Colon (tissue), 2 donors: ENCODE measurements around the gene SUSD4.

Experiments used
- FAIRE-seq: peaks from 2 replicates; lab custom pipeline; 2012; peaks lifted over from hg19 to GRCh38; lab: Jason Lieb, UNC
- donor health status: control.
- donor health status: control.

Gene SUSD4

DNA sequence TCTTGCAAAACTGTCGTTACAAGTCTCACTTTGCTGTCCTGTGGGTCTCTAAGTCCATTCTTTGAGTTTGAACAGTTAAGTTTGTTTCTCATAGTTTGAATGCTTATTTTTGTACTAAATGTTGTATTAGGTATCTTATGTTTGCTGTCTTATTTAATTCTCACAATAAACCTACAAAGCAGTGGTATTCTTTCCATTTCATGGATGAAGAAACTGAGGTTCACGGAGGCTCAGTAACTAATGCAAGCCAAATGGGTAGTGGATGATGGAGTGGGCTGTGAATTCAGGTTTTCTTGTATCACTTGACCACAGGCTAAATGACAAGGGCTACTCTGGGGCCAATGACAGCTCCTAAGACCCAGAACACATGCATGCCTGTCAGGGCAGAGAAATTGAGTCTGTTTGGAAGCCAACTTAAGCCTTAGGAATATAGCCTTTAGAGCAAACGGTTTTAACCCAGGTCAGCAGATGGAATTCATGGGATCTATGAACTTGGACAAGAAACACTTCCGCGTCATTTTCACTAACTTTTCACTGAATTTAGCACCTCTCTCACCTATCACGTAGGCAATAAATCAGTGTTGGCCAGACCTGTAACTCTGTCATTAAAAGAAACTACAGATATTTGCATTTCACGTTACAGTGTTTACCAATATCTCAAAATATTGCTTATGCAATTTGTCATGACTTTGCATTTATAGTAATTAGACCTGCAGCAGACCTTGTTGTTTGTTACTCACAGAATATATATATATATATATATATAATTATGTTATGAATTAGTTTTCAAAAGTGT, 153.8 kb downstream of the SUSD4 start:
- no peak for FAIRE-seq

DNA sequence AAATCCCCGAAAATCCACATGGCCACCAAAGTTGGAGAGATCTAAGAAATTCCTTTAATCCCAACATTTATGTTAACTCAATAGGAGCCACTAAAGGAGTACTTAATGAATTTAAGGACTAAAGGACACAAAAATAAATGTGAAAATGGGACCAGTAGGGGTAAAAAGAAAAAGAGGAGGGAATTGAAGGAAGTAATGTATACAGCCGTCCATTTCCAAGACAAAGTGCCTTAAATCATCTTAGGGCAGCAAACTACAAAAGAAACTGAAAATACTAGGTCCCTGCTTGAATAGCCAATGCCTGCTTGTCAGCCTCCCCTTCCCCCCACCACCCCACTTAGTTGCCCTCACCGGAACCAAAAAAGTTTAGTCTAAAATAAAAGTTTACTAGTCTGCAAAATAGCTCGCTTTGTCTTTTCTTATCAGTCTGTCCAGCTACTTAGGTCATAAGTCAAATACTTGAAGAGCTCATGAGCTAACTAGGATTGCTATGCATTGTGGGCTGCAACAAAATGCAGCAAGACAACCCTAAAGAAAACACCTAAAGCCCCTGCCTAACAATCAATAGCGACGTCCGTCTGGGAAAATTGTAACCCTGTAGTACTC, 154.6 kb downstream of the SUSD4 start:
- no peak for FAIRE-seq

DNA sequence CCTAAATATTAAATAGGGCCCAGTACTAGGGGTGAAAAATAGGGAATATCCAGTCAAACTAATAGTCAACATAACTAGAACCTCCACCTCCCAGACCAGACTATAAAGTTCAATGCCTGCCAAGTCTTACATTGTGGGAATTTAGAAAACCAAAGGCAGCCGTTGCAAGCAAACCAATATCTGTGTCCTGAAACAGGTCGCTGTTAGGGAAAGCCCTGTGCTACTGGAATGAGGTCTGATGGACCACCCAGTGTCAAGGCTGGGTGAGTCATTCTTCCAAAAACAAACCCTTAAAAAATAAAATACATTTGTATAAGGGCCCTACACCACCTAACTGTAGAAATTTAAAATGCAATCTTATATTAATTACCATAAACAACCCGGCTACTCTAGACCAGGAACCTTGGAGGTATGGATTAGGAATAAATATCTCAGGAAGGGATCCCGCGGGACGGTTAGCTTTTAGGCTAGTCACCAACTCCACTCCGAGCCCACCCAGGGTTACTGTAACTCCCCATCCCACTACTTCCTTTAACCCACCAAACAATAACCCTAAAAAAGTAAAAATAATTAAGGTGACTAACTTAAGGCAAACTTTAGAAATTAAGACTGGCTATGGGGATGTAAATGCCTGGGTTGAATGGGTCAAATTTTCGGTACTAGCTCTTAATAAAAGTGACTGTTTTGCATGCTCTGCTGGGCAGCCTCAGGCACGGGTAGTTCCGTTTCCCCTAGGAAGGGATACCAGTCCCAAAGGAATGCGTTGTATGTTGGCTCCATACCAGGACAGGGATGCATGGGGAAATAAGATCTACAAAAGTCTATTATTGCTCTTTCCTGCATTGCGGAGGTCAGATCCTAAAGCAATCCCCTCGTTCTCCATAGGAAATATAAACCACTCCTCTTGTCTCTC, 155.6 kb downstream of the SUSD4 start:
- FAIRE-seq: no peak

DNA sequence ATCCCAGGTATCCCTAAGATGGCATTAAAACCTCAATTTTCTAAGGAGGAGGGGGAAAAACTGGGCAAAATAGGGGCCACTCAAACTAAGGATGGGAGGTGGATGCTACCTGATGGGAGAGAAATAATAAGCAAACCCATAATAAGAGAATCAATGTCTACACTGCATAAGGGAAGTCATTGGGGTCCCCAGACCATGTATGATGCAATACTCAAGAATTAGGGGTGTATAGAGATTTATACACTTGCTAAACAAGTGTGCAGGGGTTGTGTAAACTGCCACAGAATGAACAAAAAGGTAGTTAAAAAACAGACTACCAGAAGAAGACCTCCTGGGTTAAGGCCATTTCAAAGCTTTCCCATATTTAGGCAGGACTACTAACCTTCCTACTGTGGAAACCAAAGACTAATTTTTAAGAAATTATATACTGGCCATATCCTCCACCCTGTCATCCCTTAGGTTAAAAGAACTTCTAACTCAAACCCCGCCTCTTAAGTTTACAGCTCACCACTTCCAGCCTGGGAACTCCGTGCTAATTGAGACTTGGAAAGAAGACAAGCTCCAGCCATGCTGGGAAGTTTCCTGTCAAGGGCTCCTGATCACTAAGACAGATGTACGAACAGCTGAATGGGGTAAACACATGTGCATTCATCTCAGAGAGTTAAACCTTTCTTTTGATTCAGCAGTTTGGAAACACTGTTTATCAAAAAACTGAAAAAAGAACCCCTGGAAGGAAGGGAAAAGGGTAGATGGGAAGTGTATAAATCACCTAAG, 156.5 kb downstream of the SUSD4 start:
- no peak for FAIRE-seq

DNA sequence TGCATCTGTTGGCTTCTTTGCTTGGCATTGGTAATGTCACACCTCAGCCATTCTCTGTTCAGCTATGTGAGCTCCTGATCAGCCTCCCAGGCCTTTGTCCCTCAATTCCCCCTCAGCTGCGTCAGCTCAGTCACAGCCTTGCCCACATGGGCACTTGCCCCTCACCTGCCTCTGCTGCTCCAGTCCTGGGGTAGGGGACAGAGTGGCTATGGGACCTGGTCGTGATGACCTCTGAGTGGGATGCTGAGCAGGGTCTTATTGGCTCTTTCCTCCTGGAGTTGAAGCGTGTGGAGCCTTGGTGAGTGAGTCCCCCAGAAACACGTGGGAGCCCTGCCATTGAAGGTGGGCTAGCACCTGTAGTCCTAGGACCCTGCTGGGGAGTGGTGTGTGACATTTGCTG, 159.6 kb downstream of the SUSD4 start:
- no peak for FAIRE-seq

DNA sequence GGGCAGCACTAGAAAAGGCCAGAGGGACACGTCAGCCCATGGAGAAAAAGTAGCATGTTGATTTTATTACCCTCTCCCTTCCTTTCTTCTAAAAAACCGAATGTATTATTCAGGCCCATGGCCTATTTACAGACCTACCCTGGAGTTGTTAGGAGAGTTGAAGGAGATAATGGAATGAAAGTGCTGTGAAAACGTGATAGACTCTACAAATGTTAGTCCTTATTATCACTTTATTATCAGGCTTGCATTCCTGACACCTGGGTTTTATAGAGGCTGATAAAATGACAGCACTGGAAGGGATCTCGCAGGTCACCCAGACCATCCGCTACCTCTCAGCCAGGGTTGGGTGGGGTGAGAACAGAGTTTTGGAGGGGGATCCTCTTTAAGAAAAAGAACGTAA, 160.3 kb downstream of the SUSD4 start:
- FAIRE-seq: no peak

DNA sequence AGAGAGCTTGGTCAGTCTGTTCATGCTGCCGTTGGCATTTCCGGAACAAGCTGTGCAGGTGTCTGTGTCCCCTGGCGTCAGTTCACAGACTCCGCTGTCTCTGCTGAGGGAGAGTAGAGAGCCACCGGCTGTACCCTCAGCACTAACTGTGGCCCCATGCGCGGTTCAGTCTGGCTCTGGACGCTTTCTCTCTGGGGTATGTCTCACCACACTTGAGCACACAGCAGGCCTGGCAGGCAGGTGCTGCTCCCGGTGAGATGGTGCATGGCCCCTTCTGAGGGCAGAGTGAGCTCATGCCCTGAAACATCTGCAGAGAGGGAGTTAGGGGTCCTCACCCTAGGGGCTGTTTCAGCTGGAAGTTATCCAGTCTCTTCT, 161.0 kb downstream of the SUSD4 start:
- FAIRE-seq: no peak

DNA sequence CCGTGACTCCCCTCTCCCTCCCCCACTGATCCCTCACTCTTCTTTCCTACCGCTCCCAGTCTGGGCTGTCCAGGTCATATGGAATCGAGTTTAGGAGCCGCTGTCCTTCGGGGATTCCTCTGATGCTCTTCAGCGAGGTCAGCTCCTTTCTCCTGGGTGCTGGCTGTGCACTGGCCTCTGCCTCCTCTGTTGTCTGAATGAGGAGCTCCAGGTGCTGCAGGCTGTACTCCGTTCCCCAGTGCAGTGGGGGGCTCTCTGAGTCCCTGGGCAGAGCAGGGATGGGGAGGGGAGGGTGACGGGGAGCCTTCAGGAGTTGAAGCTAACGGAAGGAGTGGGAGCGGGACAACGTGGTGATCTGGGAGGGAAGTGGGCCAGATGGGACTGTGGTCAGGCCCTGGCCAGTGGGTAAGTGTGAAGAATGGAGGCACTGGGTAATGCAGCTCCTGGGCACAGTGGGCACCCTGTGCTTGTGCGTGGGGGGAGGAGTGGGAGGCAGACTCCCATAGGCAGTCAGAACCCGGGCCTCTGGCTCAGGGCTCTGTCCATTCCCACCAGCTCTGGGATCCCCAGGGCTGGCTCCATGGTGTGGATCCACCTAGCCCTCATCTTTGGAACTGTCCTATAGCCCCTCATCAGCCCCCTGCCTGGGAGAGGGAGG, 161.5 kb downstream of the SUSD4 start:
- FAIRE-seq: no peak

DNA sequence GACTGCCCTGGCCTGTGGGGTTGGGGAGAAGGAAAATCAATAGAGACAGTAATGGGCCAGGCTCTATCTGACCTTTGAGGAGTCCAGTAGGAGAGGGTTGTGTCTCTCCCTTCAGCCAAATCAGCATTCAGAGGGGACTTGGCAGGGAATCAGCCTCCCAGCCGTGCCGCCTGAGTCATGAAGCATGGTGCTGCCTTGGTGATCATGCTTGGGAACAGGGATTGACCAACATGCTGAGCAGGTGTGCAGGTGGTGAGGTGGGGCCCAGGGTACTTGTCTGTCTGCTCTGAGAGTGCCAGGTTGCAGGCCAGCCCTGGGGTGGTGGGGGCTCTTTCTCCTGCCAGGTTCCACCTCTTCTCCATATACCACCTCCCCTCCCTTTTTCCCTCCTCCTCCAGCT, 162.0 kb downstream of the SUSD4 start:
- no peak for FAIRE-seq

DNA sequence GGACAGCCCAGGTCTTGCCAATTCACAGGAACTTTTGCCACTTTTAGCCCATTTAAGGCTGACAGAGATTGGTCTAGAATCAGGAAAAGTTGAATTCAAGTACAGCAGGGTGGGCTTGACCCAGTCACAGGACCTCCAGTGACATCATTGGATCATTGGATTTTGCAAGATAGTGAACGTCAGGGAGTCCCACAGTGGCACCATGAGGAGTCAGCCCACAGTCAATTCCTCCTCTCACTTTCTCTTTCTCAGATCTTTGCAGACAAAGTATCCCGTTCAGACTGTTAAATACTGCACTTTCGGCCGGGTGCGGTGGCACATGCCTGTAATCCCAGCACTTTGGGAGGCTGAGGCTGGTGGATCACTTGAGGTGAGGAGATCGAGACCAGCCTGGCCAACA, 163.1 kb downstream of the SUSD4 start:
- FAIRE-seq: no peak

DNA sequence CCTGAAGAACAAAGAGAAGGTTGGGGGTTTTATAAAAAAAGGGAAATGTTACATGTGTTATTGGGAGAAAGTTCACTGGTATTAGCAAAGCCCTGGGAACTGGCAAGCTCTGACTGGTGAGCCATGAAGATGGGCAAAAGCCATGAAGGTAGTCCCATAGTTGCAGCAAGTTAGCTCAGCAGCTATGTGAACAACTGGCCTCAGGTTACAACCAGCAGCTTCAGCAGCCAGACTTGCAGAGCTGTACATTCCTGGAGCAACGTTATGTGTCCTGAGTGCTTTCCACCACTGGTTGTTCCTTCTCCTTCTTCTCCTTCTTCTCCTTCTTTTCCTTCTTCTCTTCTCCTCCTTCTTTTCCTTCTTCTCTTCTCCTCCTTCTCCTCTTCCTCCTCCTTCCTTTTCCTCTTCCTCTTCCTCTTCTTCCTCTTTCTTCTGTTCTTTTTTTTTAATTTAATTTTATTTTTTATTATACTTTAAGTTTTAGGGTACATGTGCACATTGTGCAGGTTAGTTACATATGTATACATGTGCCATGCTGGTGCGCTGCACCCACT, 164.8 kb downstream of the SUSD4 start:
- no peak for FAIRE-seq

DNA sequence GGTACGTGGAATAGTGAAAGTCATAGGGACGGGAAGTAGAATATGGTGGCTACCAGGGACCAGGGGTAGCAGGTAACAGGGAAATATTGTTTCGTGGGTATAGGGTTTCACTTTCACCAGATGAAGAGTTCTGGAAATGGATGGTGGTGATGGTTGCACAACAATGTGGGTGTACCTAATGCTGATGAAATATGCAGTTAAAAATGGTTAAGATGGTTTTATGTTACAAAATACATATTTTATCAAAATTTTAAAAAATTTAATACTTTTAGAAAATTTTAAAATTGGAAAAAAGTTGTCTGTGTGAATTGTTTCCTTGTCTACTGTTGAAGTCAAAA, 165.4 kb downstream of the SUSD4 start:
- no peak for FAIRE-seq

DNA sequence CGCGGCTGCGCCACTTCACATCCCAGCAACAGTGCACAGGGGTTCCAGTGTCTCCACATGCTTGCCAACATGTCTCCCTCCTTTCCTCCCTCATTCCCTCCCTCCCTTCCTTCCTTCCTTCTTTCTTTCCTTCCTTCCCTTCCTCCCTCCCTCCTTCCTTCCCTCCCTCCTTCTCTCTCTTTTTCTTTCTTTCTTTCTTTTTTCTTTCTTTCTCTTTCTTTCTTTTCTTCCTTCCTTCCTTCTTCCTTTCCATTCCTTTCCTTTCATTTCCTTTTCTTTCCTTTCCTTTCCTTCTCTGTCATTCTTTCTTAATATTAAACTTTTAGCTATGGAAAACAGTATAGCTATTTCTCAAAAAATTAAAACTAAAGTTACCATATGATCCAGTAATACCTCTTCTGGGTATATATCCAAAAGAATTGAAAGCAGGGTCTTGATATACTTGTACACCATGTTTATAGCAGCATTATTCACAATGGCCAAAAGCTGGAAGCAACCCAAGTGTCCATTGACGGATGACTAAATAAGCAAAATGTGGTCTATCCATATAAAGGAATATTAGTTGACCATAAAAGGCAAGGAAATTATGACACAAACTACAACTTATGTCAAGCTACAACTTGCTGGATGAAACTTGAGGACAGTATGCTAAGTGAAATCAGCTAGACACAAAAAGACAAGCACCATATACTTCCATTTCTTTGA, 165.9 kb downstream of the SUSD4 start:
- FAIRE-seq: no peak

DNA sequence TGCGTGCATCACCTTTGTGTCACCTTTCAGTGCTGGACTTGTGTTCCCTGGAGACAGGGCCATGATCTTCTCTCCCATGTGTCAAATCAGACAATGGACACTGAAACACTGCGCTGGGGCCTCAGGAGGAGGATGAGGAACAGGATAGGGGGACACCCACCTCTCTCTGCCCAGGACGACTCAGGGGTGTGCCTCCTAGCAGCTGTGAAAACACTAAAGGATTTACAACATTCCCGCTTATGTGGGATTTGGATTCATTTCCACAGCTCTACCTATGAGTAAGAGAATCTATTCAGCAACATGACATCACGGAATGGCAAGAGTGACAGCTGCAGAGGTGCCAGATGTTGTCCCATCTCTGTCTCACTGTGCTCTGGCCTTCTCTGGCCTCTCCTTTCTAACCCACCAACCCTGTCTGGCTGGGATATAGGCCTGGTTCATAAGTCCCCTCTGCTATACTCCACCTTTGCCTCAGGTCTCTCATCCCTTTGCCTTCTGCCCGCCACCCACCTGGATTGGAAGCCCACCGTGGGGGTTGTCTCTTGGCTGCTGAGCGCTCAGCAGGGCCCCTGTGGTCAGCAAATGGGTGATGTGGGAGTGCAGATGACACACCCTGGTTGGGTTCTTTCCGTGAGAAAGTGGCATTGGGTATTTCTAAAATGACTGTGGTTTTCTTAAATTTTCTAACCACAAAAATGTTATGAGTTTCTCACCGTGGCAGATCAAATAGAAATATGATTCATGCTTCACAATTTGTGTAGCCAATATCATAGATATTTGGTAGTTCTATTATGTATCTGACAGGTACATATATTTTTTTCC, 173.9 kb downstream of the SUSD4 start:
- FAIRE-seq: no peak

DNA sequence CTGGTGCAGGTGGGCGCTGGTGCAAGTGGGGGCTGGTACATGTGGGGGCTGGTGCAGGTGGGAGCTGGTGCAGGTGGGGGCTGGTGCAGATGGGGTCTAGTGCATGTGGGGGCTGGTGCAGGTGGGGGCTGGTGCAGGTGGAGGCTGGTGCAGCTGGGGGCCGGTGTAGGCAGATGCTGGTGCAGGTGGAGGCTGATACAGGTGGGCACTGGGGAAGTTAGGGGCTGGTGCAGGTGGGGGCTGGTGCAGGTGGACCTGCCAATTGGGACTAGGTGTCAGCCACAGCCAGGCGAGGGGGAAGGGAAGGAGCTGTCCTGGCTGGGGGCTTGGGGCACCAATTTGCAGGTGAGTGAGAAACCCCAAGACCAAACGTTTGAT, 174.5 kb downstream of the SUSD4 start:
- FAIRE-seq: no peak

DNA sequence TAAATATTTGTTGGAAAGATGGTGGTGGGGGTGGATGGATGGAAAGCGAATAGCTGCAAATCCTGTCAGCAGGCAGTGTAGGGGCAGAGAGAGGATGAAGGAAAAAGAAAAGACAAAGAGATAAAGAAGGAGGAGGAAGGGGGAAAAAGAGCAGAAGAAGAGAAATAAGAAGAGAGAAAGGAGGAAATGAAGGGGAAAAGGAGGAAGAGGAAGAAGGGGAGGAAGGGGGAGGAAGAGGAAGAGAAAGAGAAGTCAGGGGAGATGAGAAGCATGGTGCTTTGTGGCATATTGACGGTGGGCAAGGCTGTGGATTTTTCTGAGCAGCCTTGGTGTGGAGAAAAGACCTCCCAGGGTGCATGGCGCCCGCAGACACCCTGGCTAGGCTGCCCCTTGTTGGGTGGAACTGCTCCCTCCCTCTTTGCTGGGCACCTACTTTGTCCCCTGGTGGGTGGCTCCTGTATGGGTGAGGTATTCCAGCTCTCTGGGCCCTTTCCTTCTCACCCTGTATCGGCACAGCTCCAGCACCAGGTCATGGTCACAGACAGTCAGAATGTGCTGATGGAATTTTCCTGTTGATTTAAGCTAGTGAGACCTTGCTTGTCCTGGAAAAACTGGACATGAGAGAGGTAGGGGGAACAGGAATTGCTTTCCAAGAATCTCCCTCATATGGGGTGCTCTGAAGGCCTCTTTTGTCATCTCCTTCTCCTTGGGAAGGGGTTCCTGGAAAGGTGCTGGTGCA, 175.2 kb downstream of the SUSD4 start:
- FAIRE-seq: no peak

DNA sequence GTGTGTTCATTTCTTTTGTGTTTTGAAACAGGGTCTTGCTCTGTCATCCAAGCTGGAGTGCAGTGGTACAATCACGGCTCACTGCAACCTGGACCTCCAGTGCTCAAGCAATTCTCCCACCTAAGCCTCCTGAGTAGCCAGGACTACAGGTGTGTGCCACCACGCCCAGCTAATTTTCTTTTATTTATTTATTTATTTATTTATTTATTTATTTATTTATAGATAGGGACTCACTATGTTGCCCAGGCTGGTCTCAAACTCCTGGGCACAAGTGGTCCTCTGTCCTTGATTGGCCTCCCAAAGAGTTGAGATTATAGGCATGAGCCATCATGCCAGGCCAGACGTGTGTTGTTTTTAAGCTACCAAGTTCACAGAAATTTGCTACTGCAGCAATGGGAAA, 177.2 kb downstream of the SUSD4 start:
- no peak for FAIRE-seq

DNA sequence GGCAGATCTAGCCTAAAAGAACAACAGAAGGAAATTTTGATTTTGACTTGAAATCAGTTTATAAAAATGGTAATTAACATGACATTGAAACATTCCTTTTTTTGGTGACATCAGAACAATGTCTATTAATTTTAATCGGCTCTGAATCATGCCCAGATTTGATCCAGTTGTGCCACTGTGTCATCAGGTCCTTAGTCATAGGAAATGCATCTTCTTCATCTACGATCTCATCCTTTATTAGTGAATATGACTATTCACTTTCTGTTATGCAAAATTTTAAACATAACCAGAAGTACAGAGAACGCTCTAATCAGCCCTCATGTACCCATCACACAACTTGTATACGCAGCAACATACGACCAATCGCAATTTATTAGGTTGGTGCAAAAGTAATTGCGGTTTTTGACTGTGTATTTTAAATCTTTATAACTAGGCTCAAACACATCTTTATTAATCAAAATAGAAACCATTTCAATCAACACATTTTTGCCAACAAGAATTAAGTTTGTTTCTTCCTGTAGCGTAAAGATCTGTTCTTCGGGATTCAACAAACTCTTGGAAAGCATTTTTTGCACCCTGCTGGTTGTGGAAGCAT, 180.6 kb downstream of the SUSD4 start:
- no peak for FAIRE-seq

DNA sequence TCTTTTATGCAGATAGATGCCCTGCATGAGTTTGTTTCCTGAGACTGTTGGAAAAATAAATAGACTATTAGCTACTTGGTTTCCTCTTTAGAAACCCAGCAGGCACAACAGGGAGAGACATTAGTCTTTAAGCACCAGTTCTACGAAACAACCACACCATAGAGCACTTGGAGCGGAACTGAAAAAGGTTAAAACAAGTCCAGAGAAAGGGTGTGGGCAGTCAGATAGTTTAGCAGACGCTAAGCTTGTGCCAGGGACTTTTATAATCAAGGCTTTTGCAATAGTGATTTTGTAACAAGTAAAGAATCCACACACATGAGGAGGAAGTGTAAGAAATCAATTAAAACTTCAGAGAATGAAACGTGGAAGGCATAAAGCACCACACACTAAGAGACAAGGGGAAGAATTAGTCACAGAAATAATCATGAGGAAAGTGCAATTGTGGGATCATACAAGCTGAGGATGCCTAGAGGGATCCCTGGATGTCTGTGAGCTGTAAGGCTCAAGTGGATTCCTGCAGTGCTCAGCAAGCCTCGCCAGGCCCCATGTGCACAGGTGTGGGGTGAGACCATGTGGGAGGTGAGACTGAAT, 183.2 kb downstream of the SUSD4 start:
- no peak for FAIRE-seq
